GM12875 (cell line): ENCODE data around the gene SMARCC1.

Source experiments
- H3K4me3 ChIP-seq: one replicate; pipeline ENCODE4 v1.5.1; 2011; ENCODE audit warnings: low read depth, low read length, control low read depth
- TF ChIP-seq, protein P1 (sequence below): IDR thresholded peaks from 2 replicates; pipeline ENCODE4 v1.5.1; 2011; ENCODE audit warnings: low read depth, mild to moderate bottlenecking, control low read depth, inconsistent platforms, low read length, moderate library complexity, borderline replicate concordance; ENCODE audit not compliant: insufficient read depth

SMARCC1 gene

DNA sequence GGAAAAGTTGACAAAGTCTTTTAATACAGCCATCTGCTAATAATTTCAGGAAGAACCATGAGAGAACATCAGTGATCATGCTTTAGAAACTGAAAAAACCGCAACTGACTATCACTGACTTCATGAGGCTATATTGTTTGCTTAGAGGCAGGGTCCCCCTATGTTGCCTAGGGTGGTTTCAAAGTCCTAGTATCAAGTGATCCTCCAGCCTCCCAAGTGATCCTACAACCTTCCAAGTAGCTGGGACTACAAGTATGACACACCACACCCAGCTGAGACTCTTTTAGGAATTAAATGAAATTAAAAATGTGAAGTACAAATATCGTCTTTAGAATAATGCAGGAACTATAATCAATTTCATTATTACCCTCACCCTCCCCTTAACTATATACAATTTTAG is 144.8 kb downstream of the SMARCC1 start:
- TF ChIP-seq, protein P1, sequence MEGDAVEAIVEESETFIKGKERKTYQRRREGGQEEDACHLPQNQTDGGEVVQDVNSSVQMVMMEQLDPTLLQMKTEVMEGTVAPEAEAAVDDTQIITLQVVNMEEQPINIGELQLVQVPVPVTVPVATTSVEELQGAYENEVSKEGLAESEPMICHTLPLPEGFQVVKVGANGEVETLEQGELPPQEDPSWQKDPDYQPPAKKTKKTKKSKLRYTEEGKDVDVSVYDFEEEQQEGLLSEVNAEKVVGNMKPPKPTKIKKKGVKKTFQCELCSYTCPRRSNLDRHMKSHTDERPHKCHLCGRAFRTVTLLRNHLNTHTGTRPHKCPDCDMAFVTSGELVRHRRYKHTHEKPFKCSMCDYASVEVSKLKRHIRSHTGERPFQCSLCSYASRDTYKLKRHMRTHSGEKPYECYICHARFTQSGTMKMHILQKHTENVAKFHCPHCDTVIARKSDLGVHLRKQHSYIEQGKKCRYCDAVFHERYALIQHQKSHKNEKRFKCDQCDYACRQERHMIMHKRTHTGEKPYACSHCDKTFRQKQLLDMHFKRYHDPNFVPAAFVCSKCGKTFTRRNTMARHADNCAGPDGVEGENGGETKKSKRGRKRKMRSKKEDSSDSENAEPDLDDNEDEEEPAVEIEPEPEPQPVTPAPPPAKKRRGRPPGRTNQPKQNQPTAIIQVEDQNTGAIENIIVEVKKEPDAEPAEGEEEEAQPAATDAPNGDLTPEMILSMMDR = no peak
- no peak overlapping the region for H3K4me3 ChIP-seq

DNA sequence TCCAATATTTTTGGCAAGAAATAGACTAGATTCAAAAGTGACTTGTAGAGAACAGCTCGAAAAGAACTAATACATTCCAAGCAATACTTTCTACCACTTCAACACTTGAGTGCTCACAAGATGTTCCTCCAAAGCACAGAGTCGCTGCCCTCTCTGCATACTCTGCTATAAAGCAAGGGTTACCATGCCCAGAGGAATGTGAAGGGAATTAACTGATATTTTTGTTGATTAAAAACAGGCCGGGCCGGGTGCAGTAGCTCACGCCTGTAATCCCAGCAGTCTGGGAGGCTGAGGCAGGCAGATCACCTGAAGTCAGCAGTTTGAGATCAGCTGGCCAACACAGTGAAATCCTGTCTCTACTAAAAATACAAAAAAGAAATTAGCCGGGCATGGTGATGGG is 145.5 kb downstream of the SMARCC1 start:
- TF ChIP-seq, protein P1 = no peak
- H3K4me3 ChIP-seq = no peak overlapping the region

DNA sequence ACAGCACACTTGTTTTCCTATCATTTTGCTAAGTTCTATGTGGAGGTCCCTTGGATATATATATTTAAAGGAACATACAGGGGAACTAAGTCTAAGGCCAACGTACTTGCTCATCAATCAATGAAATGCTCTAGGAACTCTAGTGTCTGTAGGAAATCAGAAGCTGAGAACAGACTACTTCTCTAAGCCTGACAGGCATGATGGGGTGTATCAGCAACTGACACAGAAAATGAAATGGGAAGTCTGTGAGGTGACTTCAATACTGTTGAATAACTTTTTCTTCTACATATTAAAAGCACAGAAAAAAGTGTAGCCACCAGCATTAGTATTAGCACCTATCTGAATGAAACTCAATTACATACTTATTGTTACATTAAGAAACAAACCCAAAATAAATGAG is 146.2 kb downstream of the SMARCC1 start:
- TF ChIP-seq, protein P1 = no peak
- no peak overlapping the region for H3K4me3 ChIP-seq

DNA sequence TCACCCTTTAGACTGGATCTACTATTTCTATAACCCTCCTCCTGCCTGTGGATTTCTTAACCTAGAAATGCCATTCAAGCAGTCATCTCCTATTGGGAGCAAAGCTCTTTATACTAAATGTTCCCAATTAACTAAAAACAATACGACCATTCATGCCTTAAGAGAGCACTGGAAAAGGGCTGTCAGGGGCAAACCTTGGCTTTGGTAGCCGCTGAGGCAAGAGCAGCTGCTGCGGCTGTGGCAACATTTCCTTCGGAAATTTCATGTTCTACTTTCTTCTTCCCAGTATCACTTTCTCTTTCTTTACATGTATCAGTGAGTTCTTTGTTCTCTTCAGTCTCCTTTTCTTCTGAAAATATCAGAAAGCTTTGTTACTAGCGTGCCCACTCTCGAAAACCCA is 146.7 kb downstream of the SMARCC1 start:
- TF ChIP-seq, protein P1 = no peak

DNA sequence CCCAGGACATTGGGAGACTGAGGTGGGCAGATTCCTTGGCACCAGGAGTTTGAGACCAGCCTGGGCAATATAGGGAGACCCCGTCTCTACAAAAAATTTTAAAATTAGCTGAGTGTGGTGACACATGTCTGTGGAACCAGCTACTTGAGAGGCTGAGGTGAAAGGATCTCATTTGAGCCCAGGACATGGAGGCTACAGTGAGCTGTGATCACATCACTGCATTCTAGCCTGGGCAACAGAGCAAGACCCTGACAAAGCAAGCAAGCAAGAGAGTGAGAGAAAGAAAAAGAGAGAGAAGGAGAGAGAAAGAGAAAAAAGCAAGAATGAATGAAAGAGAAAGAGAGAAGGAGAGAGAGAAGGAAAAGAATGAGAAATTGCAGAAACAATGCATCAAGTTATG is 150.9 kb downstream of the SMARCC1 start:
- no peak overlapping the region for H3K4me3 ChIP-seq
- TF ChIP-seq, protein P1 = no peak

More for the DNA sequence above, 146.7 kb downstream of the SMARCC1 start:
- no peak overlapping the region for H3K4me3 ChIP-seq

DNA sequence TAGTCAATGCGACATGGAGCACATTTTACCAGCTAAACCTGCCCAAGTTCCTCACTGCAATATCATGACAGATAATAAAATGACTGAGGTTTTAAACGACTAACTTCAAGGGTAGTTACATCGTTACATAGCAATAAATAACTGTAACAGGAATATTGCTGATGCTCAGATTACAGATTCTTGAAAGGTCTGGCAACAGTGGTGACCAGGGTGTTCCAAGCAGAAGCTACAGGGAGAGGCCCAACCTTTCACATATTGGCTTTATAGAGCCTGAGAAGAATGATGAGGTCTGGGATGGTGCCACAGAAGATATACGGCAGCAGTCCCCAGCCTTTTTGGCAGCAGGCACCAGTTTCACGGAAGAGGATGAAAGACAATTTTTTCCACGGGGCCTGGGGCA is 151.9 kb downstream of the SMARCC1 start:
- H3K4me3 ChIP-seq = no peak overlapping the region
- TF ChIP-seq, protein P1 = no peak

DNA sequence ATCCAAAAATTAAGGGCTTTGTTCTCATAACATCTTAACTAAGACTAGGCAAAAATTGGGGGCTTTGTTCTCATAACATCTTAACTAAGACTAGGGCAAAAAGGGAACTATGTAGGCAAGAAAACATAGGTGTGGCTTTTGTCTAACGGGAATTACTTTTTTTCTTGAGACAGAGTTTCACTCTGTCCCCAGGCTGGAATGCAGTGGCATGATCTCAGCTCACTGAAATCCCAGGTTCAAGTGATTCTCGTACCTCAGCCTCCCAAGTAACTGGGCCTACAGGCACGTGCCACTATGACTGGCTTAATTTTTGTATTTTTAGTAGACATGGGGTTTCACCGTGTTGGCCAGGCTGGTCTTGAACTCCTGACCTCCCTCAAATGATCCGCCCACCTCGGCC is 153.3 kb downstream of the SMARCC1 start:
- H3K4me3 ChIP-seq = no peak overlapping the region
- TF ChIP-seq, protein P1 = no peak
